Liver (tissue), 3 donors: ENCODE measurements around the gene KCNJ14.

Source experiments
- CTCF ChIP-seq: fragments of 150-350 bp; IDR thresholded peaks from 2 replicates; pipeline ENCODE4 v1.5.1; 2017; ENCODE audit warnings: improper control_type of control experiment, low read depth, low read length; ENCODE audit not compliant: missing input control
- JUND ChIP-seq, 2 donors: IDR thresholded peaks; 2 replicates each; pipeline ENCODE4 v1.6.1; 2016; ENCODE audit warnings: antibody characterized with exemption in 2 of 2
- ZBTB33 ChIP-seq: IDR thresholded peaks from 2 replicates; pipeline ENCODE4 v1.6.1; 2016; ENCODE audit warnings: antibody characterized with exemption
- TF ChIP-seq, protein P1 (sequence below): IDR thresholded peaks from 2 replicates; pipeline ENCODE4 v1.6.1; 2016; ENCODE audit warnings: antibody characterized with exemption, mild to moderate bottlenecking
- donor health status: healthy.
- donor health status: healthy.

- TF ChIP-seq JUND (IDR thresholded peaks at IDR 0.05): no peak
- TF ChIP-seq CTCF: no peak
- no peak for TF ChIP-seq ZBTB33
- TF ChIP-seq, protein P1, sequence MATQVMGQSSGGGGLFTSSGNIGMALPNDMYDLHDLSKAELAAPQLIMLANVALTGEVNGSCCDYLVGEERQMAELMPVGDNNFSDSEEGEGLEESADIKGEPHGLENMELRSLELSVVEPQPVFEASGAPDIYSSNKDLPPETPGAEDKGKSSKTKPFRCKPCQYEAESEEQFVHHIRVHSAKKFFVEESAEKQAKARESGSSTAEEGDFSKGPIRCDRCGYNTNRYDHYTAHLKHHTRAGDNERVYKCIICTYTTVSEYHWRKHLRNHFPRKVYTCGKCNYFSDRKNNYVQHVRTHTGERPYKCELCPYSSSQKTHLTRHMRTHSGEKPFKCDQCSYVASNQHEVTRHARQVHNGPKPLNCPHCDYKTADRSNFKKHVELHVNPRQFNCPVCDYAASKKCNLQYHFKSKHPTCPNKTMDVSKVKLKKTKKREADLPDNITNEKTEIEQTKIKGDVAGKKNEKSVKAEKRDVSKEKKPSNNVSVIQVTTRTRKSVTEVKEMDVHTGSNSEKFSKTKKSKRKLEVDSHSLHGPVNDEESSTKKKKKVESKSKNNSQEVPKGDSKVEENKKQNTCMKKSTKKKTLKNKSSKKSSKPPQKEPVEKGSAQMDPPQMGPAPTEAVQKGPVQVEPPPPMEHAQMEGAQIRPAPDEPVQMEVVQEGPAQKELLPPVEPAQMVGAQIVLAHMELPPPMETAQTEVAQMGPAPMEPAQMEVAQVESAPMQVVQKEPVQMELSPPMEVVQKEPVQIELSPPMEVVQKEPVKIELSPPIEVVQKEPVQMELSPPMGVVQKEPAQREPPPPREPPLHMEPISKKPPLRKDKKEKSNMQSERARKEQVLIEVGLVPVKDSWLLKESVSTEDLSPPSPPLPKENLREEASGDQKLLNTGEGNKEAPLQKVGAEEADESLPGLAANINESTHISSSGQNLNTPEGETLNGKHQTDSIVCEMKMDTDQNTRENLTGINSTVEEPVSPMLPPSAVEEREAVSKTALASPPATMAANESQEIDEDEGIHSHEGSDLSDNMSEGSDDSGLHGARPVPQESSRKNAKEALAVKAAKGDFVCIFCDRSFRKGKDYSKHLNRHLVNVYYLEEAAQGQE: no peak
Measured at GRCh38 chr19:48499316-48500090, 44.1 kb downstream of the KCNJ14 start.
